HEK293 (cell line): ENCODE measurements around the gene DXO.

Source experiments
- CTCF ChIA-PET: fragments of 350-600 bp; formaldehyde crosslinking; extraction: SDS; loops from one replicate; lab custom pipeline; 2021; ENCODE audit warnings: antibody characterized with exemption; lab: Yijun Ruan, JAX
- POLR2A ChIA-PET: fragments of 300-600 bp; formaldehyde crosslinking; extraction: SDS; loops from one replicate; lab custom pipeline; 2020; ENCODE audit warnings: antibody characterized with exemption, inconsistent platforms; lab: Yijun Ruan, JAX
- H3K27ac ChIP-seq: fragments of 200-500 bp; sonication (Bioruptor generic); 2 replicates; pipeline ENCODE4 v1.5.1; 2014; ENCODE audit warnings: low read depth, low read length, control low read depth, inconsistent platforms; ENCODE audit errors: extremely low read depth
- H3K36me3 ChIP-seq, 2 experiments: fragments of 200-500 bp in 1 of 2; sonication (Bioruptor generic) in 1 of 2; 1 replicate in 1 of 2; 2 replicates in 1 of 2; pipeline ENCODE4 v1.5.1; 2014 to 2017; ENCODE audit warnings: inconsistent platforms in 2 of 2, low read length in 2 of 2; ENCODE audit not compliant: control insufficient read depth in 2 of 2, insufficient read depth in 1 of 2
- H3K4me1 ChIP-seq: fragments of 200-500 bp; sonication (Bioruptor generic); 2 replicates; pipeline ENCODE4 v1.5.1; 2014; ENCODE audit warnings: mild to moderate bottlenecking, low read length, inconsistent platforms; ENCODE audit not compliant: control insufficient read depth, insufficient read depth
- H3K4me3 ChIP-seq: 2 replicates; pipeline ENCODE4 v1.5.1; 2011; ENCODE audit warnings: low read depth, mild to moderate bottlenecking, control low read depth, low read length, moderate library complexity
- H3K9me3 ChIP-seq: fragments of 200-500 bp; sonication (Bioruptor generic); 2 replicates; pipeline ENCODE4 v1.5.1; 2014; ENCODE audit warnings: low read depth, low read length, inconsistent platforms; ENCODE audit not compliant: control insufficient read depth, insufficient read depth
- BCL11A ChIP-seq: fragments of 450-650 bp; formaldehyde crosslinking; IDR thresholded peaks from 2 replicates; pipeline ENCODE4 v1.5.1; 2016; ENCODE audit warnings: low read depth, missing biosample characterization, missing genetic modification characterization
- FEZF1 ChIP-seq: fragments of 450-650 bp; formaldehyde crosslinking; IDR thresholded peaks from 2 replicates; pipeline ENCODE4 v1.5.1; 2016; ENCODE audit warnings: missing biosample characterization, missing genetic modification characterization
- HOXC10 ChIP-seq: sonication (generic); formaldehyde crosslinking; IDR thresholded peaks from 2 replicates; pipeline ENCODE4 v1.8.1; 2023; ENCODE audit warnings: mild to moderate bottlenecking, missing genetic modification reagents
- PRDM10 ChIP-seq: fragments of 450-650 bp; formaldehyde crosslinking; IDR thresholded peaks from 2 replicates; pipeline ENCODE4 v1.5.1; 2016; ENCODE audit warnings: missing biosample characterization, missing genetic modification characterization
- SP2 ChIP-seq: fragments of 450-650 bp; formaldehyde crosslinking; IDR thresholded peaks from 2 replicates; pipeline ENCODE4 v1.5.1; 2016; ENCODE audit warnings: missing biosample characterization, missing genetic modification characterization
- SP7 ChIP-seq: fragments of 450-650 bp; formaldehyde crosslinking; IDR thresholded peaks from 2 replicates; pipeline ENCODE4 v1.5.1; 2016; ENCODE audit warnings: missing biosample characterization, missing genetic modification characterization
- YY2 ChIP-seq: fragments of 450-650 bp; formaldehyde crosslinking; IDR thresholded peaks from 2 replicates; pipeline ENCODE4 v1.5.1; 2016; ENCODE audit warnings: missing biosample characterization, missing genetic modification characterization
- ZBTB10 ChIP-seq: fragments of 450-650 bp; formaldehyde crosslinking; IDR thresholded peaks from 2 replicates; pipeline ENCODE4 v1.5.1; 2016; ENCODE audit warnings: missing biosample characterization, missing genetic modification characterization
- ZNF146 ChIP-seq: fragments of 450-650 bp; formaldehyde crosslinking; IDR thresholded peaks from 2 replicates; pipeline ENCODE4 v1.5.1; 2016; ENCODE audit warnings: missing biosample characterization, missing genetic modification characterization
- ZNF223 ChIP-seq: fragments of 450-650 bp; formaldehyde crosslinking; IDR thresholded peaks from 2 replicates; pipeline ENCODE4 v1.5.1; 2016; ENCODE audit warnings: missing biosample characterization, missing genetic modification characterization
- ZNF24 ChIP-seq: fragments of 450-650 bp; formaldehyde crosslinking; IDR thresholded peaks from 2 replicates; pipeline ENCODE4 v1.5.1; 2016; ENCODE audit warnings: missing biosample characterization, missing genetic modification characterization
- ZNF26 ChIP-seq: fragments of 450-650 bp; formaldehyde crosslinking; IDR thresholded peaks from 2 replicates; pipeline ENCODE4 v1.5.1; 2016; ENCODE audit warnings: missing biosample characterization, missing genetic modification characterization
- ZNF280C ChIP-seq: fragments of 450-650 bp; formaldehyde crosslinking; IDR thresholded peaks from 2 replicates; pipeline ENCODE4 v1.5.1; 2016; ENCODE audit warnings: missing biosample characterization, missing genetic modification characterization
- ZNF354C ChIP-seq: fragments of 450-650 bp; formaldehyde crosslinking; IDR thresholded peaks from 2 replicates; pipeline ENCODE4 v1.5.1; 2016; ENCODE audit warnings: missing biosample characterization, missing genetic modification characterization, low read depth, borderline replicate concordance
- ZNF416 ChIP-seq: fragments of 450-650 bp; formaldehyde crosslinking; IDR thresholded peaks from 2 replicates; pipeline ENCODE4 v1.5.1; 2016; ENCODE audit warnings: missing biosample characterization, missing genetic modification characterization
- ZNF426 ChIP-seq: fragments of 450-650 bp; formaldehyde crosslinking; IDR thresholded peaks from 2 replicates; pipeline ENCODE4 v1.5.1; 2017; ENCODE audit warnings: missing biosample characterization, missing genetic modification characterization, mild to moderate bottlenecking, inconsistent platforms, moderate library complexity
- ZNF449 ChIP-seq: fragments of 450-650 bp; formaldehyde crosslinking; IDR thresholded peaks from 2 replicates; pipeline ENCODE4 v1.5.1; 2017; ENCODE audit warnings: missing biosample characterization, mild to moderate bottlenecking, missing genetic modification characterization, moderate library complexity
- ZNF521 ChIP-seq: fragments of 450-650 bp; formaldehyde crosslinking; IDR thresholded peaks from 2 replicates; pipeline ENCODE4 v1.5.1; 2017; ENCODE audit warnings: missing biosample characterization, mild to moderate bottlenecking, missing genetic modification characterization
- ZNF548 ChIP-seq: fragments of 450-650 bp; formaldehyde crosslinking; IDR thresholded peaks from 2 replicates; pipeline ENCODE4 v1.5.1; 2016; ENCODE audit warnings: missing biosample characterization, missing genetic modification characterization
- ZNF701 ChIP-seq: fragments of 450-650 bp; formaldehyde crosslinking; IDR thresholded peaks from 2 replicates; pipeline ENCODE4 v1.5.1; 2016; ENCODE audit warnings: missing biosample characterization, missing genetic modification characterization
- ZNF76 ChIP-seq: fragments of 450-650 bp; formaldehyde crosslinking; IDR thresholded peaks from 2 replicates; pipeline ENCODE4; 2016; ENCODE audit warnings: low read depth, missing biosample characterization, missing genetic modification characterization, borderline replicate concordance

Gene DXO

GRCh38 chr6:31966506-31966905, 5.4 kb downstream of the DXO start:
- no peak for TF ChIP-seq ZNF24 (tag by site-specific recombination)
- TF ChIP-seq FEZF1: no peak
- H3K27ac ChIP-seq: no peak overlapping the region
- H3K4me1 ChIP-seq: no peaks in the 10 kb centered on the region; the same call in 1 of the 2 replicates
- H3K36me3 ChIP-seq: peaks cover 13 to 95% of the 10 kb centered on the region in 2 experiments; a peak in 2 of 3 replicates
- H3K4me3 ChIP-seq: no peak overlapping the region
- CTCF ChIA-PET: interaction anchor here (0.7 to 3.4 kb wide), 5 partner anchors 14 to 276 kb away, joined by 3 to 20 read pairs (median 4); no protein-coding TSS in a partner anchor
- POLR2A ChIA-PET: interaction anchor here (0.6 to 1.0 kb wide), 2 partner anchors 139 to 147 kb away, joined by 3 to 4 read pairs; partner anchors contain the start of gene HSPA1B
- H3K9me3 ChIP-seq: no peaks in the 10 kb centered on the region

- peaks cover 13 to 99% of the 10 kb centered on the region in 2 experiments; a peak in 2 of 3 replicates for H3K36me3 ChIP-seq
- ChIA-PET CTCF (interaction anchor here (3.4 kb wide), 1 partner anchor 14 kb away, joined by 20 read pairs; no protein-coding TSS in a partner anchor), POLR2A (interaction anchor here (0.6 kb wide), 1 partner anchor 146 kb away, joined by 4 read pairs; no protein-coding TSS in a partner anchor)
Measured at GRCh38 chr6:31965700-31966099, 6.2 kb downstream of the DXO start.

More at GRCh38 chr6:31965700-31966099, 6.2 kb downstream of the DXO start:
- Histone ChIP-seq H3K27ac (no peak overlapping the region), H3K4me3 (no peak overlapping the region), H3K4me1 (no peaks in the 10 kb centered on the region; the same call in 1 of the 2 replicates), H3K9me3 (no peaks in the 10 kb centered on the region)
- TF ChIP-seq HOXC10 (CRISPR knock-in tag) (no peak), ZBTB10 (tag by site-specific recombination) (no peak), ZNF449 (no peak), SP2 (tag by site-specific recombination) (no peak), ZNF280C (tag by site-specific recombination) (no peak), ZNF354C (tag by site-specific recombination) (no peak), PRDM10 (tag by site-specific recombination) (no peak), SP7 (tag by site-specific recombination) (no peak), ZNF701 (tag by site-specific recombination) (no peak), ZNF146 (tag by site-specific recombination) (no peak), ZNF76 (tag by site-specific recombination) (no peak), ZNF548 (tag by site-specific recombination) (no peak), ZNF223 (tag by site-specific recombination) (no peak), YY2 (tag by site-specific recombination) (no peak), BCL11A (no peak), ZNF416 (tag by site-specific recombination) (no peak), ZNF521 (tag by site-specific recombination) (no peak), ZNF26 (tag by site-specific recombination) (no peak), ZNF426 (tag by site-specific recombination) (no peak)
